ENCODE results near the gene S100A16.
"Not testable (repeated sequence)": the region's sequence is repeated elsewhere in the genome, so short reads cannot be mapped to it uniquely, and the experiment has no call there.

S100A16 gene

DNA sequence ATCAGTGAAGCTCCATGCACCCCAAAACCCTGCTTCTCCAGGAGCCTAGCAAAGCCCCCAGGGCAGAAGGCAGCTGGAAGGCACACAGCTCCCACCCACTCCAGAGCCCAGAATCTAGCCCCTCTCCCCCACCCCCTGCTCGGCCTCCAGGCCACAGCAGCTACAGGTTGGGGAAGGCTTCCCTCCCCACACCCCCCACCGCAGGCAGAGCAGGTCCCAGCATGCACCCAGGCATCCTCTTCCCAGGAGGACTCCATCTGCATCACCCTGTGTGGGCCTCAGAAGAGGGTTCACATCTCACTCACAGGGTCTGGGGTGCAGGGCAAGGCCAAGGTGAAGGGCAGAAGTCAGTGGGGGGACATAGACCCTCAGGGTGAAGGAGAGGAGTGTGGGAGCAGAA lies 2.5 kb upstream of the S100A16 start:
- no peak for DNase-seq

DNA sequence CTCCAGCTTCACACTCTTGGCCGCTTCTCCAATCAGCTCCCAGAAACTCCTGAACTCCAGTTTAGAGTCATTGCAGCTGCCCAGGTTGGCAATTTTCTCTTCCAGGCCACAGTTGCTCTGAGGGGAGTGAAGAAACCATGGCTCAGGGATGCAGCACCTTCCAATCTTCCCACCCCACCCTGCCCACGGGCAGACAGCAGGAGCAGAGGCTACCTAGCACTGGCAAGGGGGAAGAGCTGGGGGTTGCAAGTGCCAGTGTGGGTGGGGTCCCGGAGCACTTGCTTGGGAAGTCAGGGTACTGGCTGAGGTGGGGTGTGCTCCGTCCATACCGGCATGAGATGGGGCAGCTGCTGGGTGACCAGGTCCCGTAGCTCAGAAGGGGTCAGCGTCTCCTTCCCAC lies 2.0 kb upstream of the S100A16 start:
- no peak for DNase-seq

DNA sequence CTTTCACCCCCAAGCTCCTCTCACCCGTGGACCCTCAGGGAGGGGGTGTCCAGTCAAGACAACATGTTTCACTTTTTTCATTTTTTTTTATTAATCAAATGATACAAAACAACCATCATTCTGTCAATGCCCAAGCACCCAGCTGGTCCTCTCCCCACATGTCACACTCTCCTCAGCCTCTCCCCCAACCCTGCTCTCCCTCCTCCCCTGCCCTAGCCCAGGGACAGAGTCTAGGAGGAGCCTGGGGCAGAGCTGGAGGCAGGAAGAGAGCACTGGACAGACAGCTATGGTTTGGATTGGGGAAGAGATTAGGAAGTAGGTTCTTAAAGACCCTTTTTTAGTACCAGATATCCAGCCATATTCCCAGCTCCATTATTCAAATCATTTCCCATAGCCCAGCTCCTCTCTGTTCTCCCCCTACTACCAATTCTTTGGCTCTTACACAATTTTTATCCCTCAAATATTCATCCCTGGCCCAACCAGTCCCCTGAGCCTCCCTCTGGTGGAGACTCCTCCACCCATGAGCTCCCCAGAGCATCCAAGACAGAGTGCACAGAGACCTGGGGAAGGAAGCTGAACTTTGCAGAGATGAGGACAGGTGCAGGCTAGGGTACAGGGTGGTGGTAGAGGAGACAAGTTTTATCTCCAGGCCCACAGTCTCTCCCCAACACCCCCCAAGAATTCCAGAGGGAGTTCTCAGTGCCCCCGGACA lies 1.4 kb upstream of the S100A16 start:
- no peak for DNase-seq

DNA sequence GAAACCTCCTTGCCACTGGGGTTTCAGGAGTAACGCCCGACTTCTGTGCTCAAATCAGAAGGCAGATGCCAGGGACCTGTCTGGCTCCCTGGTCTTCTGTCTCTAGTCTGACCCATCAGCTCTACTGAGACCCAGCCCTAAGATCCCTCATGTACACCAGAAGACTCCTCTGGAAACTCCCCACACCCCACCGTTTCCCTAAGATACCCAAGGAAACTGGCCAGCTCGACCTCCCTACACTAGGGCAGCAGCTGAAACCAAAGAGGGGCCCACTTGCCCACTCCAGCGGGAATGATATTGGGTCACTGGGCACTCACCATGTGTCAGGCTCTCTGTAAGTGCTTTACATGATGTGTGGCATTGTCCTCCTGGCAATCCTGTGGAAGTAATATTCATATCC lies 469 bp upstream of the S100A16 start:
- DNase-seq, result no peak

DNA sequence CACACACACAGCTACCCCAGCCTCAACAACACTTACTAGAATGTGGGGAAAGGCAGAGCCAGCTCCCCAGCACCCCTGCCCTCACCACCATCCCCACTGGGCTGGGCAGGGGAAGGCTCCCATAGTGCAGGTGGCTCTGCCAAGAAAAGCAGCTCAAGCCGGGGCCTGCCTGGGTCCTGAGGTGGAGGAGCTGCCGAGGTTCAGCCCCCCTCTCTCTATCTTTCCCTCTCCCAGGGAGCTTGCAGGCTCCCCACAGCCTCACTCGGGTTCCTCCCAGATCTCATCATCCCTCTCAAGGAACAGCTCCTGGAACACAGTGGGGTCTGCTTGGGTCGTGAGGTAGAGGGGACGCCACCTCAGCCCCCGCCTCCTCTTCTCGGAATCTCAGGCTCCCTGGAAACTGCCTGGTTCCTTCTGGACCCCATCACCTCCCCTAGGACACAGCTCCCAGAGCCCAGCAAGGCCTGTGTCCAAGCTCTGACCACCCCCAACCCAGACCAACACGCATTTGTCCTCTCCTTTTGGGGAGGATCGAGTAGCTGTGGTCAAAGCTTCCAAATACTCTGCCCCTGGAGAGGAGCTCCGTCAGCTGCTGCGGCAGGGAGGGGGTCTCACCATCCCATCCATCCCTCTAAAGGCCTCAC lies 704 bp downstream of the S100A16 start:
- DNase-seq, result peak in 3 of 14 donors; percentile 13 to 25 (median 23)

DNA sequence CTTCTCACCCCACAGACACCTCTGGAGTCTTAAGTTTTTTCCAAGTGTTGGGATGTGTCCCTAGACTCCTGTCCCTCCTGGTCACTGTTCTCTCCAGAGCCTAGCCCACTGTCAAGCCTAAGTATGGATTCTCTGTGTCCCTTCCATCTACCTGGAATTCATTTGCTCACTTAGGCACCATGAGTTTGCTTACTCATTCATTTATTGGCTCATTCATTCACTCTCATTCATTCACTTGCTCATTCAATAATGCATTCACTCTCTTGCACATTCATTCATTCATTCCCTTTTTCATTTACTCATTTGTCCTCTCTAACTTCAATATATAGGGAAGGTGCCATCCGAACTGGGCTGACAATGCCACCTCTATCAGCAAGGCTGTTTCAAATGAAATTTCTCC lies 1.6 kb downstream of the S100A16 start:
- DNase-seq, result no peak

DNA sequence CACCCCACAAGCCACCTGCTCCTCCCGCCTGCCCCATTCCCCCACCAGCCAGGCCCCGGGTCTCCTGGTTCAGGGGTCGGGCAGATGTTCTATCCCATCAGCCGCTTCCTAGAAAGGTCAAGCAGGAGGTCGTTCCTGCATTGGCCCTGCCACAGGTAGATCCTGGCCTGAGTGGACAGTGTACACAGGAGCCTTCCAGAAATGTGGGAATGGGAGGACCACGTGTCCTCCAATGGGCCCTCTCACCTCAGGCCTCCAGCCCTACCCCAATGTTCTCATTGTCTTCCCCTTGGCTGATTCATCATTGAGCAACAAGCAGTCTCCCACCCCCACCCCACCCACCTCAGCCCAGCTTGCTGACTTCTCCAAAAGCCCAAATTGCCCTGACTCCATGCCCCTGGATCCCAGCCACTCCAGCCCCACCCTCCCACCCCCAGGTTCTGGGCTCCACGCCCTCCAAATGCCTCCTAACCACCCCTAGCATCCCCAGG lies 2.1 kb downstream of the S100A16 start:
- DNase-seq, result peak in 1 of 14 donors; percentile 57

DNA sequence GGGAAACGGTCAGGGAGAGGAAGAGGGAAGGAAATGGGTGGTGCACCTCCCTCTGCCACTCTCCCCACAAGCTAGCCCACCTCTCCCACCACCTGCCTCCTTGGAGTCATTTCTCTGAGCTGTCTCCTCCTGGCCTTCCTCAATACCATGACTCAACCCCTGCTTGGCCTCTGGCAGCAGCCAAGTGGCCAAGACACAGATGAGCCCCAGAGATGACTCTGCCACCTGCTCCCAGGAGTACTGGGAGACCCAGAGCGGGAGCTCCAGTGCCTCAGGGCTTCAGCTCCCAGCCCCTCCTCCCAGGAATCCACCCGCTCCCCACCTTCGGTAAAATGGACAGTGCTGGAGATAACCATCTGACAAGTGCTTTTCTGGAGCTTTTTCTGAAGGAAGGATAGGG lies 2.6 kb downstream of the S100A16 start:
- peak in 1 of 14 donors; percentile 39 for DNase-seq

DNA sequence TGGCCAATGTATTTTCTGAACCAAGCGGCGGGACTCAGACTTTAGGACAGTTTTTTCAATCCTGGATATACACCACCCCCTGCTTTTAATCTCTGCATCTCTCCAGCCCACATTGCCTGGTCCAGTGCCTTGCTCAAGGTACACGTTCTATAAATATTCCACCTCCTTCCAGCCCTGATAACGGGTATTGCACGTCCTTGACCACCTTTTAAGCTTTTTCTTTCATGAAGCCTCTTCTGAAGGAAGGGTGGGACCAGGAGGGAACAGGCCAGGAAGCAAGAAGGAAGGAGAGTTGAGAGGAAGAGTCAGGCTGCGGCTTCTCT lies 3.4 kb downstream of the S100A16 start:
- no peak for DNase-seq

DNA sequence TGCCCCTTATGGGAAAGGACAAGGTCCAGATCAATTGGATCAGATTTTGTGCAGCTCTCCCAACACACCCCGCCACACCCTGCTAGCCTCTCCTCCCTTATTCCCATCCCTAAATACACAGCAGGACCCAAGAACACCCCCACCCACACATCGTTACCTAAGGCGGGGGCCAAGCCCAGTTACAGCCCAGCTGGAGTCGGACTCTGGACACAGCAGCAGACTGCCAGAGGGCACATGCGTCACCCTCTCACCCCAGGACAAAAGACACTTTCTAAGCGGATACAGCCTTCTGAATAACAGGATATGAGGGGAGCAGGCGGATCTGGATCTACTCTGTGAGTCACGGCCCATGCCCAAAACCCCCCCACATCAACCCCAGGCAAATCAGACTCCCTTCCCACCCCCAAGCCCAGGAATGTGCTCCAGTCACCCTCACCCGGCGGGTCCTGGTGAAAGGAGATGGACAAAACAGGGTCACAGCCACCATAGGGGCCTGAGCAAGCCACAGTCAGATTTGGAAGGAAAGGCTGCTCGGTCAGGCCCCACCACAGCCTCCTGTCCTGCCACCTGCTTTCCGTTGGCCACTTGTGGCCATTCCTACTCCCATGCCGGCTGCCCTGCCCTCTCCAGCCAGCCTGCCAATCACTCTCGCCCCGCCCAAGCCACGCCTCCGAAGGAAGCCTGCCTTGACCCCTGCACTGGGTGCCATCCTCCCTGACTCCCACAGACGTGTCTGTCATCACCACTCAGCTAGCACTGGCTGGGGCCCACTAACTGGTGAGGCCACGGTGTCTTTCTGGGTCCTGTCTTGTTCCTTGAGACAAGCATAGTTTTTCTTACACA lies 4.0 kb downstream of the S100A16 start:
- peak in 10 of 14 donors; percentile 28 to 94 (median 56) for DNase-seq

DNA sequence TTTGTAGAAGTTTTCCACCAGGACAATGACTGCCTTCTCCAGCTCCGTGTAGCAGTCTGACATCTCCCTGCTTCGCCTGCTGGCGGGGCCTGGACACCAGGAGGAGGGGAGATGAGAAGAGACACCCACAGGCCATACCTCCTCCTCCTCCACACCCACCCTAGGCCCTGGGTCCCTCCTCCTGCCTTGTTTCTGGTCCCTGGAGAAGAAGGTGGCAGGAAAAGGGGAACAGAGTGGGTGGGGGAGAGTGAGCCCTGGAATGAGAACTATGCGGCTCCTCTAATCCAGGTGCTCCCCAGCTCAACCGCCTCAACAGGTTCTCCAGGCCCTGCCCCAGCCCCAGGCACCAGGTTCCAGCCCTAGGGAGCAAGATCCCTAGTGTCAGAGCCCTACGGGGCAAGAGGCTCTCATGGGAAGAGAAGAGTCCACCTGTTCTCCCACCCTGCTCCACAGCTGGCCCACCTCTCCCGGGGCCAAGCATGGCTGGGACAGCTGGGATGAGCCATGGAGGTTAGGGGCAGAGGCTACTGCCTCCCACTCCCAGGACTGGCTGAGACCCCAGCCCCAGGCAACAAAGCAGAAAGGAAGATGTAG lies 4.8 kb downstream of the S100A16 start:
- DNase-seq, result no peak

DNA sequence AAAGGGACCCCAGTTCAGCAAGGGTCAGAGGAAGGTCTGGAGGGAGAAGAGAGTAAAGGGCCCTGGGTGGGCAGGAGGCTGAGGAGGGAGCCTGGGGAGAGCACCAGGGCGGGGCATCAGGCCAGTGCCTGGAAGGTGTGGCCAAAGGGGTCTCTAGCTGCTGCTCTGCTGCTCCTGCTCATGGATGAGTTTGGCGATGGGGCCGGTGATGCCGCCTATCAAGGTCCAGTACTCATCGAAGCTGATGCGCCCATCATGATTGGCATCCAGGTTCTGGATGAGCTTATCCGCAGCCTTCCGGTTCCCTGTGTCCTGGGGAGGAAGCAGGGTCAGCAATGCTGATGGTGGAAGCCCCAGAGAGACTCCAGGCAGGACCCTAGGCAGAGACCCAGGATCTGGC lies 5.6 kb downstream of the S100A16 start:
- DNase-seq, result no peak

DNA sequence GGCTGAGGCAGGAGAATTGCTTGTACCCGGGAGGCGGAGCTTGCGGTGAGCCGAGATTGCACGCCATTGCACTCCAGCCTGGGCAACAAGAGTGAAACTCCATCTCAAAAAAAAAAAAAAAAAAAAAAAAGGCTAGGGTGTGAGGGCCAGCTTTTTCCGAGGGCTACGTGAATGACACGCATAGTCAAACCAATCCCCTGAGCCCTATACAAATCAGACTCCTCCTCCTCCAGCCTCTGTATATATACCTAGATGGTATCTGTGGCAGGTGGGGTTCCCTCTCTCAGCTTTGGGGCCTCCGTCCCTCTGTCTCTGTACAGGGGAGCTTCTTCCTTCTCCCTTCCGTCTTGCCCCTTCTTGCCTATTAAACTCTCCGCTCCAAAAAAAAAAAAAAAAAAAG lies 6.7 kb downstream of the S100A16 start:
- DNase-seq, result no peak

DNA sequence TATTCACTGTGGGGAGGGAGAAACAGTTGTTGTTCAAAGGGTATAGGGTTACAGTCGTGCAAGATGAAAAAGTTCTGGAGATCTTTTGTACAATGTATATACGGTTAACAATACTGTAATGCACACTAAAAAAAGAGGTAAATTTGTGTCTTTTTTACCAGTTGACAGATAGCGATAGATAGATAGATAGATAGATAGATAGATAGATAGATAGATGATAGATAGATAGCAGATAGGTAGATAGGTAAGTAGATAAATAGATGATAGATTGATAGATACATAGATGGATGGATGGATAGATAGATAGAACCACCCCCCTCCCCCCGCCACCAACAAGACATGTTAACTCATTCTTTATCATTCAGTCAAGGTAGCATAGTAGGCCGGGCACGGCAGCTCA lies 10.2 kb downstream of the S100A16 start:
- DNase-seq, result no peak

DNA sequence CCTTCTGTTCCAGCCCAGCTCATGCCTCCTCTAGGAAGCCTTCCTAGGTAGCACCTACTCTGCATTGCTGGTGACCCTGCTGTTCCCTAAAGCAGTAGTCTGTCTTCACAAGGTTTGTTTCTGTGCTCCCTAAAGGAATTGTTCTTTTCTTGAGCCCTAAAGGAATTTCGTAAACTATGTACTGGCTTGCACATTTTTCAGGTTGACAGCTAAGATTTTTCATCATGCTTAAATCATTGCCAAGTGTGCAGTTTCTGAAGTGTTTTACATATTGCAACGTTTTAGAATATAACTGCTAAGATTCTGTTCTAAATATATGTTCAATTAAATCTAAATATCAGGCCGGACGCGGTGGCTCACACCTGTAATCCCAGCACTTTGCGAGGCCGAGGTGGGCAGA lies 13.1 kb downstream of the S100A16 start:
- DNase-seq, result no peak

DNA sequence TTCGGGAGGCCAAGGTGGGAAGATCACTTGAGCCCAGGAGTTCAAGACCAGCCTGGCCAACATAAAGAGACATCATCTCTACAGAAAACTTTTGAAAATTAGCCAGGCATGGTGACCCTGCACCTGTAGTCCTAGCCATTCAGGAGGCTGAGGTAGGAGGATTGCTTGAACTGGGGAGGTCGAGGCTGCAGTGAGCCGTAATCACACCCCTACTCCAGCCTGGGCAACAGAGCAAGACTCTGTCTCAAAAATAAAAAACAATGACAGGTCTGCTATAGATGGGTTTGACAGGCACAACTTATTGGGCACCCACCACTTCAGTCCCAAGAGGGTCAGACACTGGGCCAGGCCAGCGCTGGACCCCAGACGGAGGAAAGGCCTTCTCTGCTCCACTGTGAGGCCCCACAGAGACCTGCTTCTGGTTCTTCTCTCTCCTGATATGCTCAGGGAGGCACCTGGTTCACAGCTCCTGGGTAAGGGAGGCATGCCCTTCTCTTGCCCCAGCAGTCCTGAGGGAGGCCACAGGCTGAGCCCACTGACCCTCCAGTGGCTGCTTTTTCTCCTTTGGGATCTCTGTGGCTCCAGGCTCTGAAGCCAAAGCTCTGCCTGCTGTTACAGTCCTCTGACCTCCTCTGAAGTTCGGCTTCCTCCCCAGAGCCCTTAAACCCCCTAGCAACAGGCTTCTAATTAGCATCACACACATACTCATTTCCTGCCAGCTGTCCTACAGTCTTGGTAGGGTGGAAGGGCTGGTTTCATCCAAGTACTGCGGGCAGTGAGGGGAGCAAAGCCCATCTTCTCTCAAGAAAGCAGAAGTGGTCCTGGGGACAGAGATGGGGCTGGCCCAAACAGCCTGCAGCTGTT lies 14.4 kb downstream of the S100A16 start:
- no peak for DNase-seq

DNA sequence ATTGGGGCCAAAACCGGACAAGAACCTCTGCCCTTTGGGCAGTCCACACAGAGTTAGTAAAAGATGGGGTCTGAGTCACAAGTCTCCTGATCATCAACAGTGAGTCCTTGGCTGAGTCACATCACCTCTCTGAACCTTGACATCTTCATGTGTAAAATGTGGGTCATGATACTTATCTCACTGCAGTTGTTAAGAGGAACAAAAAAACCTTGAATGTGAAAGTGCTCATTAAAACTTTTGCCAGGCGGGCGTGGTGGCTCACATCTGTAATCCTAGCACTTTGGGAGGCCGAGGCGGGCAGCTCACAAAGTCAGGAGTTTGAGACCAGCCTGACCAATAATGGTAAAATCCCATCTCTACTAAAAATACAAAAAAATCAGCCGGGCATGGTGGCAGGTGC lies 15.7 kb downstream of the S100A16 start:
- no peak for DNase-seq

DNA sequence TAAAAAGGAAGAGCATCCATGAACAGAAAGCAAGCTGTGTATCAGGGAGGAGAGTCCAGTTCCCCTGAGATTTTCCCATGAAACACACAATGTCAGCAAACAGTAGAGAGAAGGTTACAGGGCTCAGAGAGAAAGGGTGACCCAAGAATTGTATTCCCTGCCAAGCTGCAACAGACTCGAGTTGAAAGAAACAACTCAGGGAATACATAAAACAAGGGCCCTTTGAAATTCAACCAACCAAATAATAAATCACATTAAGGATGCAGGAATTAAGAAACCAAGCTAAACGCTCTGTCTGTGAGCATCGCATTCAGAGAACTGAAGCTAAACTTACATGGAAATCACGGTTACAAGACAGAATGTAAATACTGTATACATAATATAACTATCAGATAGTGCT lies 20.2 kb downstream of the S100A16 start:
- no peak for DNase-seq

DNA sequence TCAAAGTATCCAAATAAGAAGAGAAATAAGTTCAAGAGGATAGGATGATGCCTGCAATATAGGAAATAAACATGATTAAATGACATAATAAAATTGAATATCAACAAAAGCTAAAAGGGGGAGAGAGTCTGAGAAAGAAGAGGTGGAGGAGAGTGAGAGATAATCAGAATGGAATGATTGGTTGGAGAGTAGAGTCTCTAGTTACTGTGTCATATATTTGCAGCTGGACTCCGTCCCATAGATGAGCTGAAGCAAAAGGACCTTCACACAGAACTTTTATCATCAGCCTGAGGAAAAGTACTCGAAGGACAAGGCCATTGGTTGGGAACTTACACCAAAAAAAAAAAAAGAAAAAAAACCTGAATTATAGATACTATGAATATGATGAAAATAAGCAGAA lies 24.5 kb downstream of the S100A16 start:
- DNase-seq, result no peak

DNA sequence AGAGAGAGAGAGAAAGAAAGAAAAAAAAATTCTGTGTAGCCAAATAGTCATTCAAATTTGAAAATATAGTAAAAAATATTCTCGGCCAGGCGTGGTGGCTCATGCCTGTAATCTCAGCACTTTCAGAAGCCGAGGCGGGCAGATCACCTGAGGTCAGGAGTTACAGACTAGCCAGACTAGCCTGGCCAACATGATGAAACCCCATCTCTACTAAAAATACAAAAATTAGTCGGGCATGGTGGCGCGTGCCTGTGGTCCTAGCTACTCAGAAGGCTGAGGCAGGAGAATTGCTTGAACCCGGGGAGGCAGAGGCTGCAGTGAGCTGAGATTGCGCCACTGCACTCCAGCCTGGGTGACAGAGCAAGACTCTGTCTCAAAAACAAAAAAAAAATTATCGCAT lies 24.9 kb downstream of the S100A16 start:
- not testable (repeated sequence) for DNase-seq

DNA sequence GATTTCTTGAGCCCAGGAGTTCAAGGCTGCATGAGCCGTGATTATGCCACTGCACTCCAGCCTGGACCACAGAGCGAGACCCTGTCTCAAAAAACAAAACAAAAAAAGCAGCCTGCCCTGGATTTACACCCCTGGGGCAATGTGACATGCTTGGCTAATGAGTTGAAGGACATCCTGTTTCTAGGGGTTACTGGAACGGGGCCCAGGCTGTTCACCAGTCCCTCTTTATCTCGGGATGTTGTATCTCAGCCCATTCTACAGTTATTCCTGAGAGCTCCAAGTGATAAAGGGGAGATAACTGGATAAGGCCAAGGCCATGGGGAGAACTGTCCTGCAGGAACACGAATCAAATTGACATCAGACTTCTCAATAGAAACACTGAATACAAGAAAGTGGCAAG lies 25.6 kb downstream of the S100A16 start:
- DNase-seq, result no peak

DNA sequence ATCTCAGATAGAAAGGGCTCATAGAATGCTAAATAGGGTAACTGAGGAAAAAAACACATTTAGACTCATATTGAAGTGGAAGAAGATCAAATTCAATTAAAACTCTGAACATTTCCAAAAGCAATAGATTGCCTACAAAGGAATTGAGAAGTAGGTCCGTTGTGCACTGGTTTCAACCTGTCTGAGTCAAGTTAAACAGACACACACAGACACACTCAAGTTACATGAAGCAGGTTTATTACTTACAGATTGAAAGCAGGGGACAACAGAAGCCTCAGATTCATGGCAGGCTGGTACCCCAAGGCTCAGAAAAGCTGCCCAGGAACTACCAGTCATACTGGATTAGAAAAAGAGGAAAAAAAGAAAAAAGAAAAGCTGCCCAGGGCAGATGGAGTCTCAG lies 26.6 kb downstream of the S100A16 start:
- DNase-seq, result no peak

Data from C1 segment of cervical spinal cord (tissue), 14 donors.